PFSK-1 (cell line): ENCODE results near the gene DISC1.

Experiments used
- FOXP2 ChIP-seq: optimal IDR thresholded peaks from 2 replicates; pipeline ENCODE3; 2011; ENCODE audit warnings: borderline replicate concordance, control low read depth, inconsistent platforms; ENCODE audit not compliant: insufficient read depth; ENCODE audit errors: extremely low read length, extremely low read depth
- POLR2AphosphoS5 ChIP-seq: IDR thresholded peaks from 2 replicates; pipeline ENCODE4 v1.6.1; 2012; ENCODE audit warnings: low read depth, mild to moderate bottlenecking, control low read depth, low read length, moderate library complexity
- REST ChIP-seq, 2 experiments: IDR thresholded peaks; 2 replicates each; pipeline versions ENCODE4 v1.6.1 to v1.8.0; 2011 to 2012; ENCODE audit warnings: low read depth in 2 of 2, low read length in 2 of 2, control low read depth in 1 of 2, inconsistent platforms in 1 of 2, mild to moderate bottlenecking in 1 of 2, moderate library complexity in 1 of 2; ENCODE audit not compliant: insufficient read depth in 1 of 2
- SIN3A ChIP-seq: IDR thresholded peaks from 2 replicates; pipeline ENCODE4 v1.6.1; 2012; ENCODE audit warnings: mild to moderate bottlenecking, low read length, moderate library complexity, borderline replicate concordance; ENCODE audit not compliant: insufficient read depth
- TAF1 ChIP-seq: IDR thresholded peaks from 2 replicates; pipeline ENCODE4 v1.6.1; 2012; ENCODE audit warnings: low read length, control low read depth, borderline replicate concordance; ENCODE audit not compliant: insufficient read depth

The DISC1 gene

GRCh38 chr1:231761747-231762541 is 135.4 kb downstream of the DISC1 start:
- TF ChIP-seq REST (IDR thresholded peaks at IDR 0.05; ENCODE audit: insufficient read depth in 1 of 2, low read depth in 2 of 2, low read length in 2 of 2), result no peak
- TF ChIP-seq TAF1, result no peak
- TF ChIP-seq SIN3A, result no peak
- TF ChIP-seq POLR2AphosphoS5, result no peak
- TF ChIP-seq FOXP2, result no peak

- TF ChIP-seq REST (IDR thresholded peaks at IDR 0.05; ENCODE audit: insufficient read depth in 1 of 2, low read depth in 2 of 2, low read length in 2 of 2), result no peak
- TF ChIP-seq POLR2AphosphoS5, result no peak
- no peak for TF ChIP-seq FOXP2
- TF ChIP-seq SIN3A, result no peak
- TF ChIP-seq TAF1, result no peak
Observed at GRCh38 chr1:231763456-231763855, 136.9 kb downstream of the DISC1 start.

GRCh38 chr1:231767471-231767870 is 140.9 kb downstream of the DISC1 start:
- no peak for TF ChIP-seq REST (IDR thresholded peaks at IDR 0.05; ENCODE audit: insufficient read depth in 1 of 2, low read depth in 2 of 2, low read length in 2 of 2)
- no peak for TF ChIP-seq SIN3A
- no peak for TF ChIP-seq FOXP2
- no peak for TF ChIP-seq POLR2AphosphoS5
- no peak for TF ChIP-seq TAF1

GRCh38 chr1:231768416-231768815 is 141.8 kb downstream of the DISC1 start:
- TF ChIP-seq SIN3A (no peak), REST (IDR thresholded peaks at IDR 0.05; ENCODE audit: insufficient read depth in 1 of 2, low read depth in 2 of 2, low read length in 2 of 2) (no peak), TAF1 (no peak), FOXP2 (no peak), POLR2AphosphoS5 (no peak)

GRCh38 chr1:231770506-231771175 is 144.1 kb downstream of the DISC1 start:
- TF ChIP-seq REST (IDR thresholded peaks at IDR 0.05; ENCODE audit: insufficient read depth in 1 of 2, low read depth in 2 of 2, low read length in 2 of 2) (no peak), FOXP2 (no peak), POLR2AphosphoS5 (no peak), SIN3A (no peak), TAF1 (no peak)
